WTC11 (cell line): ENCODE results near the gene CLEC9A. TPM values are rescaled to one million over a fixed set of nuclear protein-coding genes. Genes with fewer than 3 reads are reported as not detected.

ENCODE experiments used
- ATAC-seq: fragments of 200-7000 bp; cut with Tn5 transposase; 2 replicates; pipeline ENCODE4 v1.10.0; 2021; ENCODE audit warnings: mild to moderate bottlenecking, moderate library complexity
- CTCF ChIA-PET: fragments of 300-600 bp; sonication (Branson Sonifier 250); formaldehyde crosslinking; loops from one replicate; lab custom pipeline; 2021; ENCODE audit warnings: antibody characterized with exemption; lab: Charles Lee
- POLR2A ChIA-PET: fragments of 350-600 bp; sonication (Branson Sonifier 250); formaldehyde crosslinking; loops from one replicate; lab custom pipeline; 2021; ENCODE audit warnings: antibody characterized with exemption; lab: Charles Lee
- DNase-seq: peaks from one replicate; pipeline ENCODE4 v3.0.0; 2021; ENCODE audit warnings: low spot score
- H3K27ac Mint-ChIP-seq: 2 replicates; pipeline ENCODE4 v1.8.0; 2021; ENCODE audit warnings: mixed read lengths
- H3K27me3 Mint-ChIP-seq: 2 replicates; pipeline ENCODE4 v1.8.0; 2021; ENCODE audit warnings: low read depth, mild to moderate bottlenecking, moderate library complexity, mixed read lengths
- H3K36me3 Mint-ChIP-seq: 2 replicates; pipeline ENCODE4 v1.8.0; 2021; ENCODE audit warnings: mixed read lengths
- H3K4me1 Mint-ChIP-seq: 2 replicates; pipeline ENCODE4 v1.8.0; 2022; ENCODE audit warnings: mixed read lengths
- H3K4me3 Mint-ChIP-seq: 2 replicates; pipeline ENCODE4 v1.8.0; 2021; ENCODE audit warnings: mild to moderate bottlenecking, moderate library complexity, mixed read lengths
- H3K9me3 Mint-ChIP-seq: 2 replicates; pipeline ENCODE4 v1.8.0; 2021; ENCODE audit warnings: mixed read lengths
- CREB1 ChIP-seq: sonication (generic); formaldehyde crosslinking; IDR thresholded peaks from 2 replicates; pipeline ENCODE4 v1.8.0; 2023; ENCODE audit warnings: mild to moderate bottlenecking, missing genetic modification reagents
- OVOL2 ChIP-seq: fragments of 250-450 bp; sonication (Bioruptor Pico); IDR thresholded peaks from 2 replicates; pipeline ENCODE4 v1.9.0; 2021; ENCODE audit warnings: mild to moderate bottlenecking, borderline replicate concordance
- SMAD3 ChIP-seq: sonication (generic); formaldehyde crosslinking; IDR thresholded peaks from 2 replicates; pipeline ENCODE4 v1.8.0; 2022; ENCODE audit warnings: missing genetic modification reagents, mild to moderate bottlenecking, borderline replicate concordance
- SOX15 ChIP-seq: fragments of 250-450 bp; sonication (Bioruptor Pico); IDR thresholded peaks from 2 replicates; pipeline ENCODE4 v1.9.0; 2021; ENCODE audit warnings: mild to moderate bottlenecking
- TCF7 ChIP-seq: sonication (generic); formaldehyde crosslinking; IDR thresholded peaks from 2 replicates; pipeline ENCODE4 v1.8.0; 2022; ENCODE audit warnings: mild to moderate bottlenecking, low read depth, missing genetic modification reagents, moderate library complexity
- ZBTB21 ChIP-seq: sonication (generic); formaldehyde crosslinking; IDR thresholded peaks from 2 replicates; pipeline ENCODE4 v1.8.1; 2023; ENCODE audit warnings: mild to moderate bottlenecking, missing genetic modification reagents, borderline replicate concordance
- total RNA-seq: library from RNA; stranded (reverse); gene quantifications from 3 replicates; pipeline ENCODE4 v1.2.3, GENCODE V29; 2021
- TF ChIP-seq, protein P1 (sequence below): sonication (generic); formaldehyde crosslinking; IDR thresholded peaks from 2 replicates; pipeline ENCODE4 v1.8.0; 2023; ENCODE audit warnings: missing genetic modification reagents, mild to moderate bottlenecking, borderline replicate concordance
- TF ChIP-seq, protein P2 (sequence below): sonication (generic); formaldehyde crosslinking; IDR thresholded peaks from 2 replicates; pipeline ENCODE4 v1.8.0; 2023; ENCODE audit warnings: missing genetic modification reagents
- TF ChIP-seq, protein P3 (sequence below): sonication (generic); formaldehyde crosslinking; IDR thresholded peaks from 2 replicates; pipeline ENCODE4 v1.8.1; 2022; ENCODE audit warnings: missing genetic modification reagents, borderline replicate concordance
- TF ChIP-seq, protein P4 (sequence below): sonication (generic); formaldehyde crosslinking; IDR thresholded peaks from 2 replicates; pipeline ENCODE4 v1.8.1; 2023; ENCODE audit warnings: mild to moderate bottlenecking, missing genetic modification reagents, borderline replicate concordance
- TF ChIP-seq, protein P5 (sequence below): fragments of 200-600 bp; IDR thresholded peaks from 2 replicates; pipeline ENCODE4 v1.8.0; 2022; ENCODE audit warnings: antibody characterized with exemption

CLEC9A gene
- total RNA-seq, 1 experiment from 2014 or later = not detected

DNA sequence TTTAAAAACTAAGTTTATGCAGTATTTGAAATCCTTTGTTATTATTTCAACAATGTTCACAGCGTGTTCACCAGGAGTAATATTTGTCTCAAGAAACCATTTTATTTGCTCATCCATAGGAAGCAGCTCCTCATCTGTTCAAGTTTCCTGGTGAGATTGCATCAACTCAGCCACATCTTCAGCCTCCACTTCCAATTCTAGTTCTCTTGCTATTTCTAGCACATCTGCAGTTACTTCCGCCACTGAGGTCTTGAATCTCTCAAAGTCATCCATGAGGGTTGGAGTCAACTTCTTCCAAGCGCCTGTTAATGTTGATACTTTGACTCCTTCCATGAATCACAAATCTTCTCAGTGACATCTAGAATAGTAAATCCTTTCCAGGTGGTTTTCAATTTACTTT is 18.0 kb downstream of the CLEC9A start (continued):
- TF ChIP-seq, protein P1, sequence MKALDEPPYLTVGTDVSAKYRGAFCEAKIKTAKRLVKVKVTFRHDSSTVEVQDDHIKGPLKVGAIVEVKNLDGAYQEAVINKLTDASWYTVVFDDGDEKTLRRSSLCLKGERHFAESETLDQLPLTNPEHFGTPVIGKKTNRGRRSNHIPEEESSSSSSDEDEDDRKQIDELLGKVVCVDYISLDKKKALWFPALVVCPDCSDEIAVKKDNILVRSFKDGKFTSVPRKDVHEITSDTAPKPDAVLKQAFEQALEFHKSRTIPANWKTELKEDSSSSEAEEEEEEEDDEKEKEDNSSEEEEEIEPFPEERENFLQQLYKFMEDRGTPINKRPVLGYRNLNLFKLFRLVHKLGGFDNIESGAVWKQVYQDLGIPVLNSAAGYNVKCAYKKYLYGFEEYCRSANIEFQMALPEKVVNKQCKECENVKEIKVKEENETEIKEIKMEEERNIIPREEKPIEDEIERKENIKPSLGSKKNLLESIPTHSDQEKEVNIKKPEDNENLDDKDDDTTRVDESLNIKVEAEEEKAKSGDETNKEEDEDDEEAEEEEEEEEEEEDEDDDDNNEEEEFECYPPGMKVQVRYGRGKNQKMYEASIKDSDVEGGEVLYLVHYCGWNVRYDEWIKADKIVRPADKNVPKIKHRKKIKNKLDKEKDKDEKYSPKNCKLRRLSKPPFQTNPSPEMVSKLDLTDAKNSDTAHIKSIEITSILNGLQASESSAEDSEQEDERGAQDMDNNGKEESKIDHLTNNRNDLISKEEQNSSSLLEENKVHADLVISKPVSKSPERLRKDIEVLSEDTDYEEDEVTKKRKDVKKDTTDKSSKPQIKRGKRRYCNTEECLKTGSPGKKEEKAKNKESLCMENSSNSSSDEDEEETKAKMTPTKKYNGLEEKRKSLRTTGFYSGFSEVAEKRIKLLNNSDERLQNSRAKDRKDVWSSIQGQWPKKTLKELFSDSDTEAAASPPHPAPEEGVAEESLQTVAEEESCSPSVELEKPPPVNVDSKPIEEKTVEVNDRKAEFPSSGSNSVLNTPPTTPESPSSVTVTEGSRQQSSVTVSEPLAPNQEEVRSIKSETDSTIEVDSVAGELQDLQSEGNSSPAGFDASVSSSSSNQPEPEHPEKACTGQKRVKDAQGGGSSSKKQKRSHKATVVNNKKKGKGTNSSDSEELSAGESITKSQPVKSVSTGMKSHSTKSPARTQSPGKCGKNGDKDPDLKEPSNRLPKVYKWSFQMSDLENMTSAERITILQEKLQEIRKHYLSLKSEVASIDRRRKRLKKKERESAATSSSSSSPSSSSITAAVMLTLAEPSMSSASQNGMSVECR = no peak
- no peak for TF ChIP-seq ZBTB21

DNA sequence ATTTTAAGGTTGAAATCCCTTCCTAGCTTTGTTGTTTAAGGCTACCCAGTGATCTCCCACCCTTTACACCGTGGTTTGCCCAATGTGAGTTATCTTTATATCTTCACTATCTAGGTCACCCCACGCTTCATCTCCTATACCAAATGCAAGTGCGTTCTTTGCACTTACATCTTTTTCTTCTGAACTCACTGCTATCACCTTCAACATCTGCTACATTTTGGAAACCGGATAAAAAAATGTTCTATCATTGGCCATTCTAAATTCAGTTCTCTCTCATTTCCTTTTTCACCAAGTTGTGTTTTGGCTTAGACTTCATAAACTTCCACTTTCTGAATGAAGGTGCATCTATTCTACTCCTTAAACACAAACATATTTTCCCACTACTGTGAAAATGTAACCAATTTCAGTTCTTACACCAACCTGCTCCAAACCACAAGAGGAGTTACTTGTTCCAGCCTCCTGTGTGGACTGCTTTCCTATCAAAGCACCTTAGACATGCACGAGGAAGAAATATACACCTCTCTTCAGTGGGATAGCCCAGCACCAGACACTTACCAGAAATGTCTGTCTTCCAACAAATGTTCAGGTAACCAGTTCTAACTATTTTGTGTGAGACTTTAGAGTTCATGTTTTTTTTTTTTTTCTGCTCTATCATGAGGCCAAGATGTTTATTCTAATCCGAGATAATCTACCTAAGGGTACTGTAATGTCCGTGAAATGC is 21.9 kb downstream of the CLEC9A start:
- ATAC-seq = no peak
- Mint-ChIP-seq H3K9me3 (peaks cover 11% of the 10 kb centered on the region), H3K27ac (no peak overlapping the region), H3K36me3 (peaks cover 3% of the 10 kb centered on the region; the same call in 1 of the 2 replicates), H3K4me3 (no peak overlapping the region), H3K4me1 (no peaks in the 10 kb centered on the region), H3K27me3 (peaks cover 41% of the 10 kb centered on the region)
- CTCF ChIA-PET = no interaction called here
- no peak for DNase-seq
- TF ChIP-seq, protein P2, sequence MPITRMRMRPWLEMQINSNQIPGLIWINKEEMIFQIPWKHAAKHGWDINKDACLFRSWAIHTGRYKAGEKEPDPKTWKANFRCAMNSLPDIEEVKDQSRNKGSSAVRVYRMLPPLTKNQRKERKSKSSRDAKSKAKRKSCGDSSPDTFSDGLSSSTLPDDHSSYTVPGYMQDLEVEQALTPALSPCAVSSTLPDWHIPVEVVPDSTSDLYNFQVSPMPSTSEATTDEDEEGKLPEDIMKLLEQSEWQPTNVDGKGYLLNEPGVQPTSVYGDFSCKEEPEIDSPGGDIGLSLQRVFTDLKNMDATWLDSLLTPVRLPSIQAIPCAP = no peak
- TF ChIP-seq SMAD3 (CRISPR knock-in tag) = no peak
- TF ChIP-seq, protein P3, sequence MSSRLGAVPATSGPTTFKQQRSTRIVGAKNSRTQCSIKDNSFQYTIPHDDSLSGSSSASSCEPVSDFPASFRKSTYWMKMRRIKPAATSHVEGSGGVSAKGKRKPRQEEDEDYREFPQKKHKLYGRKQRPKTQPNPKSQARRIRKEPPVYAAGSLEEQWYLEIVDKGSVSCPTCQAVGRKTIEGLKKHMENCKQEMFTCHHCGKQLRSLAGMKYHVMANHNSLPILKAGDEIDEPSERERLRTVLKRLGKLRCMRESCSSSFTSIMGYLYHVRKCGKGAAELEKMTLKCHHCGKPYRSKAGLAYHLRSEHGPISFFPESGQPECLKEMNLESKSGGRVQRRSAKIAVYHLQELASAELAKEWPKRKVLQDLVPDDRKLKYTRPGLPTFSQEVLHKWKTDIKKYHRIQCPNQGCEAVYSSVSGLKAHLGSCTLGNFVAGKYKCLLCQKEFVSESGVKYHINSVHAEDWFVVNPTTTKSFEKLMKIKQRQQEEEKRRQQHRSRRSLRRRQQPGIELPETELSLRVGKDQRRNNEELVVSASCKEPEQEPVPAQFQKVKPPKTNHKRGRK = no peak
- no peak for TF ChIP-seq SOX15 (CRISPR knock-in tag)
- no peak for TF ChIP-seq OVOL2 (CRISPR knock-in tag)
- no peak for TF ChIP-seq TCF7
- TF ChIP-seq, protein P4, sequence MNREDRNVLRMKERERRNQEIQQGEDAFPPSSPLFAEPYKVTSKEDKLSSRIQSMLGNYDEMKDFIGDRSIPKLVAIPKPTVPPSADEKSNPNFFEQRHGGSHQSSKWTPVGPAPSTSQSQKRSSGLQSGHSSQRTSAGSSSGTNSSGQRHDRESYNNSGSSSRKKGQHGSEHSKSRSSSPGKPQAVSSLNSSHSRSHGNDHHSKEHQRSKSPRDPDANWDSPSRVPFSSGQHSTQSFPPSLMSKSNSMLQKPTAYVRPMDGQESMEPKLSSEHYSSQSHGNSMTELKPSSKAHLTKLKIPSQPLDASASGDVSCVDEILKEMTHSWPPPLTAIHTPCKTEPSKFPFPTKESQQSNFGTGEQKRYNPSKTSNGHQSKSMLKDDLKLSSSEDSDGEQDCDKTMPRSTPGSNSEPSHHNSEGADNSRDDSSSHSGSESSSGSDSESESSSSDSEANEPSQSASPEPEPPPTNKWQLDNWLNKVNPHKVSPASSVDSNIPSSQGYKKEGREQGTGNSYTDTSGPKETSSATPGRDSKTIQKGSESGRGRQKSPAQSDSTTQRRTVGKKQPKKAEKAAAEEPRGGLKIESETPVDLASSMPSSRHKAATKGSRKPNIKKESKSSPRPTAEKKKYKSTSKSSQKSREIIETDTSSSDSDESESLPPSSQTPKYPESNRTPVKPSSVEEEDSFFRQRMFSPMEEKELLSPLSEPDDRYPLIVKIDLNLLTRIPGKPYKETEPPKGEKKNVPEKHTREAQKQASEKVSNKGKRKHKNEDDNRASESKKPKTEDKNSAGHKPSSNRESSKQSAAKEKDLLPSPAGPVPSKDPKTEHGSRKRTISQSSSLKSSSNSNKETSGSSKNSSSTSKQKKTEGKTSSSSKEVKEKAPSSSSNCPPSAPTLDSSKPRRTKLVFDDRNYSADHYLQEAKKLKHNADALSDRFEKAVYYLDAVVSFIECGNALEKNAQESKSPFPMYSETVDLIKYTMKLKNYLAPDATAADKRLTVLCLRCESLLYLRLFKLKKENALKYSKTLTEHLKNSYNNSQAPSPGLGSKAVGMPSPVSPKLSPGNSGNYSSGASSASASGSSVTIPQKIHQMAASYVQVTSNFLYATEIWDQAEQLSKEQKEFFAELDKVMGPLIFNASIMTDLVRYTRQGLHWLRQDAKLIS (CRISPR knock-in tag) = no peak
- TF ChIP-seq, protein P5, sequence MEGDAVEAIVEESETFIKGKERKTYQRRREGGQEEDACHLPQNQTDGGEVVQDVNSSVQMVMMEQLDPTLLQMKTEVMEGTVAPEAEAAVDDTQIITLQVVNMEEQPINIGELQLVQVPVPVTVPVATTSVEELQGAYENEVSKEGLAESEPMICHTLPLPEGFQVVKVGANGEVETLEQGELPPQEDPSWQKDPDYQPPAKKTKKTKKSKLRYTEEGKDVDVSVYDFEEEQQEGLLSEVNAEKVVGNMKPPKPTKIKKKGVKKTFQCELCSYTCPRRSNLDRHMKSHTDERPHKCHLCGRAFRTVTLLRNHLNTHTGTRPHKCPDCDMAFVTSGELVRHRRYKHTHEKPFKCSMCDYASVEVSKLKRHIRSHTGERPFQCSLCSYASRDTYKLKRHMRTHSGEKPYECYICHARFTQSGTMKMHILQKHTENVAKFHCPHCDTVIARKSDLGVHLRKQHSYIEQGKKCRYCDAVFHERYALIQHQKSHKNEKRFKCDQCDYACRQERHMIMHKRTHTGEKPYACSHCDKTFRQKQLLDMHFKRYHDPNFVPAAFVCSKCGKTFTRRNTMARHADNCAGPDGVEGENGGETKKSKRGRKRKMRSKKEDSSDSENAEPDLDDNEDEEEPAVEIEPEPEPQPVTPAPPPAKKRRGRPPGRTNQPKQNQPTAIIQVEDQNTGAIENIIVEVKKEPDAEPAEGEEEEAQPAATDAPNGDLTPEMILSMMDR = no peak
- TF ChIP-seq CREB1 = no peak
- POLR2A ChIA-PET = no interaction called here
